Upper lobe of left lung (tissue), 6 donors: ENCODE measurements around the gene SLC25A52. TPM values are rescaled to one million over a fixed set of nuclear protein-coding genes. Genes with fewer than 3 reads are reported as not detected.

Source experiments
- ATAC-seq, 2 donors: fragments of 200-7000 bp; cut with Tn5 transposase; one replicate each; pipeline ENCODE4 v1.9.1; 2022; ENCODE audit warnings: mild to moderate bottlenecking in 2 of 2, moderate library complexity in 2 of 2; ENCODE audit not compliant: low FRiP score in 2 of 2
- DNase-seq, 2 donors: peaks; one replicate each; pipeline ENCODE4 v3.0.0-alpha.2; 2019 to 2020
- H3K27ac ChIP-seq, 4 donors: fragments of 200-600 bp; sonication (generic); one replicate each; pipeline ENCODE4 v1.5.1; 2016 to 2019
- H3K27me3 ChIP-seq, 4 donors: fragments of 200-600 bp; sonication (generic); one replicate each; pipeline ENCODE4 v1.5.1; 2017 to 2019
- H3K36me3 ChIP-seq, 4 donors: fragments of 200-600 bp; sonication (generic); one replicate each; pipeline ENCODE4 v1.5.1; 2016 to 2019
- H3K4me1 ChIP-seq, 4 donors: fragments of 200-600 bp; sonication (generic); one replicate each; pipeline ENCODE4 v1.5.1; 2018 to 2019
- H3K4me3 ChIP-seq, 4 donors: fragments of 200-600 bp; sonication (generic); one replicate each; pipeline ENCODE4 v1.5.1; 2017 to 2019; ENCODE audit warnings: mild to moderate bottlenecking in 2 of 4, moderate library complexity in 1 of 4
- H3K9me3 ChIP-seq, 4 donors: fragments of 200-600 bp; sonication (generic); one replicate each; pipeline ENCODE4 v1.5.1; 2018 to 2019
- CTCF ChIP-seq, 6 experiments: fragments of 450-650 bp in 4 of 6; fragments of 200-600 bp in 2 of 6; sonication (generic) in 2 of 6; IDR thresholded peaks; one replicate each; pipeline ENCODE4 v1.5.1; 2016 to 2019; ENCODE audit warnings: antibody characterized with exemption in 6 of 6
- EP300 ChIP-seq, 4 donors: sonication (generic); formaldehyde crosslinking; IDR thresholded peaks; one replicate each; pipeline ENCODE4 v1.5.1; 2017; ENCODE audit warnings: antibody characterized with exemption in 4 of 4, control low read depth in 2 of 4
- POLR2A ChIP-seq, 4 donors: fragments of 450-650 bp; IDR thresholded peaks; one replicate each; pipeline ENCODE4 v1.5.1; 2016 to 2017; ENCODE audit warnings: antibody characterized with exemption in 4 of 4, mild to moderate bottlenecking in 2 of 4
- POLR2AphosphoS5 ChIP-seq, 2 donors: sonication (generic); formaldehyde crosslinking; IDR thresholded peaks; one replicate each; pipeline ENCODE4 v1.5.1; 2017; ENCODE audit warnings: antibody characterized with exemption in 2 of 2
- WGBS, 2 donors: methylation state at CpG; one replicate each; pipeline ENCODE4 v1.1.5; 2017 to 2018; 5-methylcytosine and 5-hydroxymethylcytosine counted together
- total RNA-seq, 6 donors: library from RNA; depleted of rRNA in 4 of 6; stranded (reverse); fragments of >200 nt in 4 of 6; gene quantifications; one replicate each; pipeline versions ENCODE4 v1.1.0 to v1.2.1, GENCODE V29; 2016 to 2021
- donor health status: DM: no; HTN: no; CAD: no; lungs with moderate emphysema.
- donor health status: DM: no; HTN: yes; CAD: no; lungs with severe emphysema.

SLC25A52 gene
- total RNA-seq, 6 donors from 2014 or later: not detected

GRCh38 chr18:31721601-31722000, 39.1 kb downstream of the SLC25A52 start:
- ATAC-seq (no peak), DNase-seq (no peak)
- Histone ChIP-seq H3K4me1 (peaks cover 4 to 11% (median 7%) of the 10 kb centered on the region in 4 donors), H3K36me3 (no peaks in the 10 kb centered on the region), H3K4me3 (no peak overlapping the region), H3K27me3 (peaks cover 0 to 3% (median 0%) of the 10 kb centered on the region in 4 donors), H3K27ac (no peak overlapping the region), H3K9me3 (peaks cover 0 to 9% (median 3%) of the 10 kb centered on the region in 4 donors)
- 75% methylated on average over 3 of the region's 3 CpGs for WGBS, 2 donors
- no peak for TF ChIP-seq CTCF (IDR thresholded peaks at IDR 0.05)
- TF ChIP-seq POLR2AphosphoS5 (IDR thresholded peaks at IDR 0.05): no peak
- no peak for TF ChIP-seq EP300 (IDR thresholded peaks at IDR 0.05)
- TF ChIP-seq POLR2A (IDR thresholded peaks at IDR 0.05): no peak

- WGBS, 2 donors: 63 to 65% methylated on average over 6 to 7 of the region's 7 CpGs
- Histone ChIP-seq H3K27ac (no peak overlapping the region), H3K4me3 (no peak overlapping the region), H3K27me3 (peaks cover 0 to 3% (median 0%) of the 10 kb centered on the region in 4 donors), H3K36me3 (no peaks in the 10 kb centered on the region), H3K4me1 (peaks cover 4 to 11% (median 7%) of the 10 kb centered on the region in 4 donors), H3K9me3 (peaks cover 0 to 9% (median 3%) of the 10 kb centered on the region in 4 donors)
- no peak for TF ChIP-seq POLR2A (IDR thresholded peaks at IDR 0.05)
- no peak for TF ChIP-seq EP300 (IDR thresholded peaks at IDR 0.05)
- no peak for TF ChIP-seq CTCF (IDR thresholded peaks at IDR 0.05)
- no peak for TF ChIP-seq POLR2AphosphoS5 (IDR thresholded peaks at IDR 0.05)
- no peak for ATAC-seq
- no peak for DNase-seq
Observed at GRCh38 chr18:31720867-31721266, 39.8 kb downstream of the SLC25A52 start.

GRCh38 chr18:31719363-31720006, 41.2 kb downstream of the SLC25A52 start:
- H3K36me3 ChIP-seq: no peaks in the 10 kb centered on the region
- 79 to 86% methylated on average over 7 of the region's 7 CpGs for WGBS, 2 donors
- TF ChIP-seq POLR2AphosphoS5 (IDR thresholded peaks at IDR 0.05) (no peak), CTCF (IDR thresholded peaks at IDR 0.05) (no peak), POLR2A (IDR thresholded peaks at IDR 0.05) (no peak), EP300 (IDR thresholded peaks at IDR 0.05) (no peak)
- no peak overlapping the region for H3K27ac ChIP-seq
- H3K27me3 ChIP-seq: peaks cover 0 to 3% (median 0%) of the 10 kb centered on the region in 4 donors
- ATAC-seq: no peak
- H3K9me3 ChIP-seq: peaks cover 0 to 9% (median 3%) of the 10 kb centered on the region in 4 donors
- H3K4me1 ChIP-seq: peaks cover 4 to 11% (median 7%) of the 10 kb centered on the region in 4 donors
- DNase-seq: no peak
- H3K4me3 ChIP-seq: no peak overlapping the region

- Histone ChIP-seq H3K4me3 (no peak overlapping the region), H3K9me3 (peaks cover 0 to 9% (median 3%) of the 10 kb centered on the region in 4 donors), H3K36me3 (no peaks in the 10 kb centered on the region), H3K4me1 (no peaks in the 10 kb centered on the region), H3K27me3 (no peaks in the 10 kb centered on the region), H3K27ac (no peak overlapping the region)
- TF ChIP-seq CTCF (IDR thresholded peaks at IDR 0.05) (no peak), POLR2A (IDR thresholded peaks at IDR 0.05) (no peak), POLR2AphosphoS5 (IDR thresholded peaks at IDR 0.05) (no peak), EP300 (IDR thresholded peaks at IDR 0.05) (no peak)
- DNase-seq (no peak), ATAC-seq (no peak)
- 84 to 86% methylated on average over 3 of the region's 3 CpGs for WGBS, 2 donors
Observed at GRCh38 chr18:31718386-31718785, 42.3 kb downstream of the SLC25A52 start.

GRCh38 chr18:31716362-31716761, 44.3 kb downstream of the SLC25A52 start:
- Histone ChIP-seq H3K4me3 (no peak overlapping the region), H3K27me3 (no peaks in the 10 kb centered on the region), H3K27ac (no peak overlapping the region), H3K4me1 (no peaks in the 10 kb centered on the region), H3K9me3 (peaks cover 0 to 9% (median 3%) of the 10 kb centered on the region in 4 donors), H3K36me3 (no peaks in the 10 kb centered on the region)
- TF ChIP-seq CTCF (IDR thresholded peaks at IDR 0.05): no peak
- no peak for TF ChIP-seq POLR2A (IDR thresholded peaks at IDR 0.05)
- no peak for TF ChIP-seq POLR2AphosphoS5 (IDR thresholded peaks at IDR 0.05)
- no peak for TF ChIP-seq EP300 (IDR thresholded peaks at IDR 0.05)
- DNase-seq: no peak
- no peak for ATAC-seq
- WGBS, 2 donors: 85 to 91% methylated on average over 3 of the region's 3 CpGs
